HEK293T (cell line): ENCODE data around the gene TNFSF13B.

ENCODE experiments used
- CTCF ChIA-PET: fragments of 350-600 bp; formaldehyde crosslinking; extraction: SDS; loops from one replicate; lab custom pipeline; 2021; ENCODE audit warnings: antibody characterized with exemption, inconsistent platforms; lab: Yijun Ruan, JAX
- POLR2A ChIA-PET: fragments of 350-600 bp; formaldehyde crosslinking; extraction: SDS; loops from one replicate; lab custom pipeline; 2020; ENCODE audit warnings: antibody characterized with exemption, inconsistent platforms; lab: Yijun Ruan, JAX
- DNase-seq: peaks from one replicate; pipeline ENCODE4 v3.0.0; 2012; ENCODE audit warnings: mixed read lengths; ENCODE audit errors: extremely low spot score
- ARNT ChIP-seq: fragments of 450-650 bp; IDR thresholded peaks from 2 replicates; pipeline ENCODE4 v1.6.1; 2017; ENCODE audit warnings: mild to moderate bottlenecking
- BHLHE40 ChIP-seq: fragments of 450-650 bp; IDR thresholded peaks from 2 replicates; pipeline ENCODE4 v1.6.1; 2016; ENCODE audit warnings: mild to moderate bottlenecking, moderate library complexity, borderline replicate concordance
- CTBP1 ChIP-seq: fragments of 450-650 bp; IDR thresholded peaks from 2 replicates; pipeline ENCODE4 v1.6.1; 2016; ENCODE audit warnings: borderline replicate concordance
- ELF4 ChIP-seq: fragments of 450-650 bp; IDR thresholded peaks from 2 replicates; pipeline ENCODE4 v1.6.1; 2017; ENCODE audit warnings: antibody characterized with exemption
- FOXA1 ChIP-seq: fragments of 450-650 bp; IDR thresholded peaks from 2 replicates; pipeline ENCODE4 v1.6.1; 2016; ENCODE audit warnings: mild to moderate bottlenecking
- FOXK2 ChIP-seq: fragments of 450-650 bp; IDR thresholded peaks from 2 replicates; pipeline ENCODE4 v1.6.1; 2016; ENCODE audit warnings: mild to moderate bottlenecking
- FOXM1 ChIP-seq: fragments of 450-650 bp; IDR thresholded peaks from 2 replicates; pipeline ENCODE4 v1.6.1; 2017; ENCODE audit warnings: mild to moderate bottlenecking, borderline replicate concordance
- HDGF ChIP-seq: fragments of 450-650 bp; IDR thresholded peaks from 2 replicates; pipeline ENCODE4 v1.6.1; 2017; ENCODE audit warnings: antibody characterized with exemption, borderline replicate concordance
- L3MBTL2 ChIP-seq: fragments of 450-650 bp; conservative IDR thresholded peaks from 2 replicates; pipeline ENCODE4 v1.6.1; 2016; ENCODE audit warnings: mild to moderate bottlenecking
- LEF1 ChIP-seq: fragments of 450-650 bp; IDR thresholded peaks from 2 replicates; pipeline ENCODE4 v1.6.1; 2017; ENCODE audit warnings: mild to moderate bottlenecking, borderline replicate concordance
- NFRKB ChIP-seq: fragments of 450-650 bp; IDR thresholded peaks from 2 replicates; pipeline ENCODE4 v1.6.1; 2016; ENCODE audit warnings: mild to moderate bottlenecking, moderate library complexity
- PKNOX1 ChIP-seq: fragments of 450-650 bp; IDR thresholded peaks from 2 replicates; pipeline ENCODE4 v1.6.1; 2016
- SP1 ChIP-seq: fragments of 450-650 bp; IDR thresholded peaks from 2 replicates; pipeline ENCODE4 v1.6.1; 2017
- SUZ12 ChIP-seq: fragments of 450-650 bp; IDR thresholded peaks from 2 replicates; pipeline ENCODE4 v1.6.1; 2016; ENCODE audit warnings: mild to moderate bottlenecking
- TARDBP ChIP-seq: fragments of 450-650 bp; IDR thresholded peaks from 2 replicates; pipeline ENCODE4 v1.6.1; 2016
- ZNF384 ChIP-seq: fragments of 450-650 bp; IDR thresholded peaks from 2 replicates; pipeline ENCODE4 v1.6.1; 2016

TNFSF13B gene

GRCh38 chr13:108274718-108275117 lies 5.2 kb downstream of the TNFSF13B start:
- DNase-seq, result no peak
- TF ChIP-seq LEF1, result no peak
- TF ChIP-seq SUZ12, result no peak
- no peak for TF ChIP-seq SP1
- TF ChIP-seq NFRKB, result no peak
- no peak for TF ChIP-seq TARDBP
- no peak for TF ChIP-seq CTBP1
- no peak for TF ChIP-seq PKNOX1
- POLR2A ChIA-PET, result no interaction called here
- CTCF ChIA-PET, result no interaction called here

GRCh38 chr13:108276060-108276459 lies 6.5 kb downstream of the TNFSF13B start:
- DNase-seq, result no peak
- ChIA-PET POLR2A (no interaction called here), CTCF (interaction anchor here (0.7 kb wide), 1 partner anchor 223 kb away, joined by 3 read pairs; no protein-coding TSS in a partner anchor)
- TF ChIP-seq ZNF384, result no peak
- TF ChIP-seq L3MBTL2, result no peak
- TF ChIP-seq PKNOX1, result no peak
- no peak for TF ChIP-seq NFRKB
- no peak for TF ChIP-seq SUZ12
- no peak for TF ChIP-seq FOXM1
- TF ChIP-seq ELF4, result no peak
- no peak for TF ChIP-seq FOXK2
- TF ChIP-seq BHLHE40, result no peak
- no peak for TF ChIP-seq SP1
- no peak for TF ChIP-seq TARDBP
- TF ChIP-seq HDGF, result no peak
- TF ChIP-seq FOXA1, result no peak
- TF ChIP-seq CTBP1, result no peak
- no peak for TF ChIP-seq LEF1

DNA sequence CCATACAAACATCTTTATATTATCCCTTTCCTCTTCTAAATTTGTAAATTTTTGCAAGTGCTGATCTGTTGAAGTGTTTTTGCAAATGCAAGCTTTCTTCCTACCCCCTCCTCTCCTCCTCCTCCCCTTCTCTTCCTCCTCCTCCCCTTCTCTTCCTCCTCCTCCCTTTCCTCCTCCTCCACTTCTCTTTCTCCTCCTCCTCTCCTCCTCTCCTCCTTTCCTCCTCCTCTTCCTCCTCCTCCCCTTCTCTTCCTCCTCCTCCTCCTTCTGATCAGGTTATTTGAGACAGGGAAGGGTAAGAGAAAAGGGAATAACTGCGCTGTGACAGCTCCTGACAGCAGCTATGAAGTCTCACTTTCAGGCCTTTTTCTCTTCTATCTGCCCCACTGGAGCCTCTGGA lies 8.9 kb downstream of the TNFSF13B start:
- ChIA-PET CTCF (no interaction called here), POLR2A (no interaction called here)
- no peak for DNase-seq
- TF ChIP-seq SP1 (no peak), NFRKB (no peak), FOXM1 (no peak), TARDBP (no peak)

- no peak for DNase-seq
- POLR2A ChIA-PET, result no interaction called here
- TF ChIP-seq BHLHE40 (no peak), HDGF (no peak), SP1 (no peak), FOXK2 (no peak), SUZ12 (no peak), PKNOX1 (no peak), NFRKB (no peak), LEF1 (no peak), CTBP1 (no peak), FOXA1 (no peak), TARDBP (no peak), ARNT (no peak), FOXM1 (no peak), ELF4 (no peak), ZNF384 (no peak), L3MBTL2 (no peak)
- CTCF ChIA-PET, result no interaction called here
These were observed 12.4 kb downstream of the TNFSF13B start for GRCh38 chr13:108281901-108282300.

DNA sequence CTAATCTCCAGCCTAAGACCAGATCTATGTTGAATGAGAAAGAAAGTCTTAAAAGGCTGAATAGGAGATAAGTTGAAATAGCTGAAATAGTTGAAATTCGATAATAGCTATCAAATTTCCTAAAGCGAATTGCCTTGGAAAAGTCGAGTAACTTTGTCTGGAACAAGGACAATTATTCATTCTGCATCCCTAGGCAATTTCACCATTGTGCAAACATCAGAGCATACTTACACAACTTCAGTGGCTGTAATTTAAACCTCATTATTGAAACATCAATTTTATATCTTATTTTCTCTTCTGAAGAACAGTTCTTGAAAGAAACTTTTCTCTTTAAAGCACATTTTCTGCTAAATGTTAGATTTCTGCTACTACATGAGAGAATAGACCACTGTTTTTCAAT lies 13.6 kb downstream of the TNFSF13B start:
- ChIA-PET POLR2A (no interaction called here), CTCF (no interaction called here)
- DNase-seq, result no peak
- TF ChIP-seq FOXK2, result no peak
- TF ChIP-seq FOXA1, result no peak
- TF ChIP-seq FOXM1, result no peak
- TF ChIP-seq TARDBP, result no peak

DNA sequence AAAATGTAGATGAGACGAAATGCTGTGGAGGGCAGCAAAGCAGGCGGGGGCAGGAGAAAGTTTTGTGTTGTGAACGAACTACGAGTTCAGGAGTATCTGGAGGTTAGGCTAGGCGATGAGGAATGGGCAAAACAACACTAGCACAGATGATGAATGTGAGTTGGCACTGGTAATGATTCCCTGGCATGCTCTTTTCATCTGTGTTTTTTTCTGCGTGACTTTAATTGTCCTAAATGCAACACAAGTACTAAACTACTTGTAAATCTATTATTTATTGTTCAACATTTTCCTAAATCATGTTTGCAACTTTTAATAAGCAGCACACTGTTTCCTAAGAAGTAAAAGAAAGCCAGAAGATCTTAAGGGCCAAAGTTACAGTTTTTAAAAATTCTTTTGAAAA lies 19.2 kb downstream of the TNFSF13B start:
- ChIA-PET CTCF (no interaction called here), POLR2A (no interaction called here)
- TF ChIP-seq FOXA1 (no peak), SUZ12 (no peak), ZNF384 (no peak), ELF4 (no peak), BHLHE40 (no peak), NFRKB (no peak), CTBP1 (no peak), HDGF (no peak), PKNOX1 (no peak), FOXK2 (no peak), ARNT (no peak), TARDBP (no peak), FOXM1 (no peak), LEF1 (no peak), L3MBTL2 (no peak), SP1 (no peak)
- no peak for DNase-seq
